HuH-7.5 (cell line): Measurements from ENCODE around the gene FOXF2.
"Not testable (repeated sequence)": the region's sequence is repeated elsewhere in the genome, so short reads cannot be mapped to it uniquely, and the experiment has no call there.

ENCODE experiments used
- DNase-seq: peaks from one replicate; pipeline ENCODE4 v3.0.0; 2011; ENCODE audit warnings: low spot score

FOXF2 gene

DNA sequence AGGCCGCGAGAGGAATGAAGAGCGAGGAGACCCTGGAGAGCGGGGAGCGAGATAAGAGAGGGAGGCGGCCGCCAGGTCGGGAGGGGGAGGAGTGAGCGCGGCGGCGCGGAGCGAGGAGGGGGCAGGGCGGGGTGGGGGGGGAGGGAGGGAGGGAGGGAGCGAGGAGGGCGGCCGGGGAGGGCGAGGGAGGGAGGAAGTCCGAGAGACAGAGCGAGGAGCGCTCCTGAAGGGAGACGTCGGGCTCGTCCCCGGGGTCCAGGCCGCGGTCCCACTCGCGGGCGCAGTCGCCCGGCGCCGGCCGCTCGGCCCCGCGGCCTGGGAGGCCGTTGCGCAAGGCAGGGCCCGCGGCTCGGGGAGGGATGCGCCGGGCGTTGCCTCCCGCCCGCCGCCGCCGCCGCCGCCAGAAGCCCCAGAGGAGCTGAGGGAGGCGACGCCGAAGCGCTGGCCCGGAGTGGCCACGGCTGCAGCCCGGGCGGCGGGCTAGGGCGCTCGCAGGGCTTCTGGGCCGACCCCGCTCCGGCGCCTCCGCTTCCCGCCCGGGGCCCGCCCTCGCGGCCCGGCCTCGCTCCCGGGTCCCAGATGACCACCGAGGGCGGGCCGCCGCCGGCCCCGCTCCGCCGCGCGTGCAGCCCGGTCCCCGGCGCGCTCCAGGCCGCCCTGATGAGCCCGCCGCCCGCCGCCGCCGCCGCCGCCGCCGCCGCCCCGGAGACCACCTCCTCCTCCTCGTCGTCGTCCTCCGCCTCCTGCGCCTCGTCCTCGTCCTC is at the start of gene FOXF2:
Gene FOXF2, plus strand, starts transcription at position 208 of the 764 bp plus-strand sequence. Its CDS starts 372 bp downstream, at position 580.
- no peak for DNase-seq

DNA sequence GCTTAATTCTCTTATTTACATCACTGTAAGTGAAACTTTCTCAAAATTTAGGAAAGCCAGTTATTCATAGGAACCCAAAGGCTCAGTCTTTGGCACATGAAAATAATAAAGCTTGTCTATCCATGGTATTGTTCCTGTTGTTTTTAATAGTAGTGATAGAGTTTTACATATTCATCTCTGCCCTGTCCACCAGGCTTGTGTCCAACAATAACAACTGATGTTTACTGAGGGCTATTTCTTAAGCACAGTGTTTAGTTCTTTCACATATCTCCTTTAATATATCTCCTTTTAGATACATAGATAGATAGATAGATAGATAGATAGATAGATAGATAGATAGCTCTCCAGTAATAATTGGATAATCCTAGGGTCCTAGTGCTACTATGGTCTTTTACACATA is 43.3 kb upstream of the FOXF2 start:
- DNase-seq = no peak

DNA sequence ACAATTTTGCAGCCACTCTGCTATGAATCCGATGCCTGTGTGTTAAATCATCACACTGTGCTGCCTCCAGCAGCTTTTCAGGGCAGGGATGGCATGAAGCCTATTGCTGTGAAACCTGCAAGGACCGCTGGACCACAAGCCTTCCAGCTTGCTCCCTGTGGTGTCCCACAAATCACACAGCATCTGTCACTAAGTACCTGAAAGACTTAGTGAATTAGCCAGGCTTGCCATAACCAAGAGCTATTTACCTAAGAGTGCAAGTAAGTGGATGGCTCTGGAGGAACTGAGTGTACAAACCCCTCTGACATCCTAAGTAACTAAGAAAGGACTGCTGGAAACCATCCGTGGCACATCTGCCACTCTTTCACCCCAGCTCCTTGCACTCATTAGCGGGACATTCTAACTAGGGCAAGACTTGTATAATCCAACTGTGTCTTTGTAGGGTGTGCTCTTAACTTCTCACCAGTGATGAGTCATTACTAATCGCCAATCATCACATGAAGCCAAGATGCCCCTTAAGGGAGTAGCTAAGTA is 42.8 kb upstream of the FOXF2 start:
- no peak for DNase-seq

DNA sequence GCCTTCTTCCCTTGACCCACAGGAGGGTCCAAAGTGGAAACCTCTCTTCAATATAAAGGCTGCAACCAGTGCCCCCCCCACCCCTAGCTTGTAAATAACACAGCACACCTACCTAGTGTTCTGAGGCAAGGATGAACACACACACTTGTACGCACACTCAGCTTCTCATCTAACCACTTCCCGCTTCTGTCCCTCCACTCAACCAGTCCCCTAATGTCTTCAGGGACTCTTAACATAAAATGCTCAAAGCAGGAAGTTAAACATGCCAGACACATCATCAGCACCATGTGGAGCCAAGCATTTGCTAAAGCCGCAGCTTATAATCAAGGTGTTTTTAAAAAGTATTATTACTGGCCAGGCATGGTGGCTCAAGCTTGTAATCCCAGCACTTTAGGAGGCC is 42.2 kb upstream of the FOXF2 start:
- DNase-seq = no peak

DNA sequence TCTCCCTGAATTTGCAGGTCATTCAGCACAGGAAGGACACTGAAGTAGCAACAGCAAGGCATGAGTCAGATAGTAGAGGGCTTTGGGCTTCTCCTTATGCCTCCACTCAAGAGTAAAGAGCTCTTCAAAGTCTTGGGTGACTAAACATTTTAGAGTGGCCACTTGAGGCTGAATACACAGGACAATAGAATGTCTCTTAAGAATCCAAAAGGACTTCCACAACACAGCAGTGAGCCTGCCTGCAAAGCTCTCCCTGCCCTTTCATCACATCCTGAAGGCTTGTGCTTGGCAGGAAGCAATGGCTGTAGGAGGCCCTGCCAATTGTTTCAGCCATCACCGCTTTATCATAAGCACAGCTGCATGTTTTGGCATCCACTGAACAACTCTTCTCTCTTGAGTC is 40.7 kb upstream of the FOXF2 start:
- no peak for DNase-seq

DNA sequence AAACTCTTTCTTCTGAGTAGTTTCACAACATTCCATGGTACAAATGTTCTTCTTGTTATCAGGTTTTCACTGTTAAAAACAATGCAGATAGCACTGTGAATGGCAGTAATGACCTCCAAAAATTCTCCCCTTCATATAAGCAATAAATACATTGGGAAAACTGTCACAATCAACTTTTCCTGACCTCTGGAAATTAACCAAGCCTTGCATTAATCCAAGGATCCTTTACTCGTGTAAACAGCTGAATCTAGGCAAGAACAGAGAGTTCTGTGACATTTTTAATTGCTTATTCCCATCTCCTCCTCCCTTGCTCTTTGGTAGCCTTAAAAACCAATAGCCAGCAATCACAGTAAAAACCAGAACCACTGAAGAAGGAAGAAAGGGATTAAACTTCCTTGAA is 39.7 kb upstream of the FOXF2 start:
- DNase-seq = no peak

DNA sequence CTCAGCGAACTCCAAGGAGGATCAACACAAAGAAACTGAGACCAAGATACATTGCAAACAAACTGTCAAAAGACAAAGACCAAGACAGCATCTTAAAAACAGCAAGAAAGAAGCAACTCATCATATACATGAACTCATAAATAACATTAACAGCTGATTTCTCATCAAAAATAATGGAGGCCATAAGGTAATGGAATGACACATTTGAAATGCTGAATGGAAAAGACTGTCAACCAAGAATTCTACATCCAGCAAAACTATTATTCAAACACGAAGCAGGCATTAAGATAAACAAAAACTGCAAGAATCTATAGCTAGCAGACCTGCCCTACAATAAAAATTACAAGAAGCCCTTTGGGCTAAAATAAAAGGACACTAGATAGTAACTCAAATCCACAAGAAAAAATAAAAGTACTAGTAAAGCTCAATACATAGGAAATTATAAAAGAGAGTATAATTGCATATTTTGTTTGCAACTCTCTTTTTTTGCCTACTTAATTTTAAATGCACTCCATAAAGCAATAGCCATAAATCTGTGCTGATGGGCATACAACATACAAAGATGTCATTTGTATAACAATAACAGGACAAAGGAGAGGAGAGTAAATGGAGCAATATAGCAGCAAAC is 37.9 kb upstream of the FOXF2 start:
- no peak for DNase-seq

DNA sequence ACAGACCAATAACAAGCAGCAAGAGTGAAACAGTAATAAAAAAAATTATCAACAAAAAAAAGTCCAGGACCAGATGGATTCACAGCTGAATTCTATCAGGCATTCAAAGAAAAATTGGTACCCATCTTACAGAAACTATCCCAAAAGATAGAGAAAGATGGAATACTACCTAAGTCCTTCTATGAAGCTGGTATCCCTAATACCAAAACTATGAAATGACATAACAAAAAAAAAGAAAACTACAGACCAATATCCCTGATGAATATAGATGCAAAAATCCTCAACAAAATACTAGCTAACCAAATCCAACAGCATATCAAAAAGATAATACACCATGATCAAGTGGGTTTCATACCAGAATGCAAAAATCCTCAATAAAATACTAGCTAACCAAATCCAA is 34.3 kb upstream of the FOXF2 start:
- not testable (repeated sequence) for DNase-seq

DNA sequence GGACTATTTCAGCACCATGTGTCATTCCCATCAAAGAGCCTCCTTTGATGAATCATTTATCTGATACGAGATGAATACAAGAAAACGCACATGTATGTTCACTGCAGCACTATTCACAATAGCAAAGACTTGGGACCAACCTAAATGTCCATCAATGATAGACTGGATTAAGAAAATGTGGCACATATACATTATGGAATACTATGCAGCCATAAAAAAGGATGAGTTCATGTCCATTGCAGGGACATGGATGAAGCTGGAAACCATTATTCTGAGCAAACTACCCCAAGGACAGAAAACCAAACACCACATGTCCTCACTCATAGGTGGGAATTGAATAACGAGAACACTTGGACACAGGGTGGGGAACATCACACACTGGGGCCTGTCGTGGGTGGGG is 27.7 kb upstream of the FOXF2 start:
- DNase-seq = not testable (repeated sequence)

DNA sequence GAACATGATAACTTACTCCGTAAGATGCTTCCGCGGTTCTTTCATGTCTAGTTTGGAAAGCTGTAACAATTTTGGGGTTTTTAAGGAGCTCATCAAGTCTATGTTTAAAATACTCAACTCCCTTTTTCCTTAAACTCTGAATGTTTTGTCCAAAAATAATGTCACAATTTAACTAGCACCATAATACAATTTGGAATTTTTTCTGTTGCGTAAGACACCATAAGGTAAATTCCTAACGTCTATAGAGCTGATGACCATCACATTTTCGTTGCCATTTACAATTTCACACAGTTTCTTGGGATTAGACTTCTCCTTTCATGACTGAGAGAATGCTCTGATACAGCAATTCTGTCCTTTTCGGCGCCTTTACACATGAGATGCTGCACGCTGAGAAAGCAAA is 26.7 kb upstream of the FOXF2 start:
- no peak for DNase-seq

DNA sequence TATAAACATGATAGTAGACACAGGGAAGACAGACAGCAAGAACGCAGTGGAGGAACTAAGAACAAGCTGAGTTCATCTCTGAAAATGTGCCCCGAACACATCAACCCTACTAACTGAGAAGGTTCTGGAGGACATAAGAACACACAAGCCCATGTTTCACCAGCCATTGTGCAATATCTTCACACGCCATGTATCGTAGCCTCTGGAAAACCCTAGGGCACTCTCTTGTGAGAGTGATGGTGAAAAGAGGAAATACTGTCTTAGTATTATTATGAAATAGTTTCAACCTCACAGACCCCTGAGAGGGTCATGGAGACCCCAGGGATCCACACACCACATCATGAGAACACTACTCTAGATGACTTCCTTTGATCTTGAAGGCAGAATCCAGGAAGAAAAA is 26.1 kb upstream of the FOXF2 start:
- DNase-seq = no peak

DNA sequence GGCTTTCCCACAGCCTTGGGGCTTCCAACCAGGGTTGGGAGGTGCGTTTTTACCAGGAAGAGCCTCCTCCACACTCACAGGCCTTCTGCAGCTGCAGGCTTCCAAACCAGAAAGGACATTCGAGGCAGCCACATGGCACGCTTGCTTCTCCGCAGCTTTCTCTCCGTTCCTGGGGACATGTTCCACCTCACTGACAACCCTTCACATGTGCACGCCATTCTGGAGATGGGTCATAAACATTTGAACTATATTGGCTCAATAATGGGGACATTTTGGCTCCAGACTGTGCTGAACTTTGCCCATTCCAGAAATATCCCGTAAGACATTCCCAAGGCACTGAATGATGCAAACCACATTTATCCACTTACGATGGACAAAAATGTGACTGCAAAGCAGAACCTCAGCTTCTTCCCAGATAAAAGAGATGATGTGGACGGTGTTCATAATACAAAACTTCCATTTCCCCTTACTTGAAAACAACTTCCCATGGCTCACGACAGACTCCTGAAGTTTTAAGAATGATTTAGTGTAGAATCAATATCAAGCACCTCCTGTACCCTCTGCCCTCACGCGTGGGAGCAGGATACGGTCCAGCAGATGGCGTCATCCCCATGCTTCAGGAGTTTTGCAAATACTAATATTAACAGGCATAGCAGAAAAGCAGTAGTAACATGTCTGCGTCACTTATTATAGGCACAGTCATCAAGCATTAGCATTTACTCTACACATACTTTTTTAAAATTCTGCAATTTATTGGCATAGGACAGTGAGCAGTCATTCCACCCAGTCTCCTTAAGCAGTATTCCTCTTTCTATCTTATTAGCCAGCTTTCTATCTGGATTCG is 25.4 kb upstream of the FOXF2 start:
- DNase-seq = no peak

DNA sequence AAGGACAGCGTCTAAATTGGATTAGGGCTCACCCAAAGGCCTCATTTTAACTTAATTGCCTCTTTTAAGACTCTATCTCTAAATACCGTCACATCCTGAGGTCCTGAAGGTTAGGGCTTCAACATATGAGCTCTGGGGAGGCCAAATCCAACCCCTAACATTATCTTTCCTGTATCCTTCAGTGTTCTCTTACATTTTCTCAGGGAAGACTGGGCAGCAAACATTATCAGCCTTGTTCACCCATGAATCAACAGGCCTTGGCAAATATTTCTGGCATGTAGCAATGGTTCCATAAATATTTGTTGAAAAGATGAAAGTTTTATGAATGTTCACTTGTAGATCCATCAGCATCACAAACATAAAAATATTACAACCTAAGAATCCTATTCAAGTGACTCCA is 24.6 kb upstream of the FOXF2 start:
- no peak for DNase-seq

DNA sequence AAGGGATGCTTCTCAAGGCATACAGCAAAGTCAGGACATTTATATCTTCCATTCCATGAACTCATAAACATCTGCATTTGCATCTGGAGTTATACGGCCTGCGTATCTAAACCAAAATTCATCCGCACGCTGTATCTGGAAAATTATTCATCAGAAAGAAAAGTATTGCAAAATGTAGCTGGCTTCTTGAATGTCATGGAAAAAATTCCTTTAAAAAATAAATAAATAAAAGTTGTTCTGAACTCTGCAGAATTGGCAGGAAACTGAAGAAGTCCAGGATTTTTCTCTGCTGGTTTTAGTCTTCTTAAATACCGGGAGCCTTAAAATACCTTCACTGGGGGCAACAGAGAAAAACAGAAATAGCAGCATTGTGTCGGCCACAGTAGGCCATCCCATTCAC is 23.7 kb upstream of the FOXF2 start:
- DNase-seq = no peak

DNA sequence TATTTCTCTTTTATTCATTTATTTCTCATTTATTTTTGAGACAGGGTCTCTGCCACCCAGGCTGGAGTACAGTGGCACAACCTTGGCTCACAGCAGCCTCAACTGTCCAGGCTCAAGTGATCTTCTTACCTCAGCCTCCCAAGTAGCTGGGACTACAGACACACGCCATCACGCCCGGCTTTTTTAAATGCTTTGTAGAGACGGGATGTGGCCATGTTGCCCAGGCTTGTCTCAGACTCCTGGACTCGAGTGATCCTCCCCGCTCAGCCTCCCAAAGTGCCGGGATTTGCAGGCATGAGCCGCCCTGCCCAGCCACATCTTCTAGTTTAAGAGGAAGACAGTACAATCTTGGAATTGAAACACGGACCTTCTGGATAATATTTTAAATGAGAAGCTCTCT is 21.6 kb upstream of the FOXF2 start:
- no peak for DNase-seq

DNA sequence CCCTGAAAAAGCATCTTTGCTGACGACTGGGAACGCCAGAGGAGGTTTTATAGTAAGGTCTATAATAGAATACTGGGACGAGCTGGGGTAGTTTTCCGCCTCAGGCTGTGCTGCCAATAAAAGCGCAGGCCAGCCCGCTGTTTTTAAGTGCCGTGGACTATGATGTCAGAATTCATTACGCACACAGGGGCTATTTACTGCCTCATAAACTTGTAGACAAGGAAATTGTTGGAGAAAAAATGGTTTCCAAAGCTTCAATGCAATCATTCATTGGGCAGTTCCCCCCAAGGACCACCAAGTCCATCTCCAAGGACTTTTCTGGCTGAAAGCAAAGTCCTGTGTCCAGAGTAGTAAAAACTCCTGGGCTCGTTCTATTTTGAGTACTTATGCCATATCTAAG is 20.4 kb upstream of the FOXF2 start:
- DNase-seq = no peak

DNA sequence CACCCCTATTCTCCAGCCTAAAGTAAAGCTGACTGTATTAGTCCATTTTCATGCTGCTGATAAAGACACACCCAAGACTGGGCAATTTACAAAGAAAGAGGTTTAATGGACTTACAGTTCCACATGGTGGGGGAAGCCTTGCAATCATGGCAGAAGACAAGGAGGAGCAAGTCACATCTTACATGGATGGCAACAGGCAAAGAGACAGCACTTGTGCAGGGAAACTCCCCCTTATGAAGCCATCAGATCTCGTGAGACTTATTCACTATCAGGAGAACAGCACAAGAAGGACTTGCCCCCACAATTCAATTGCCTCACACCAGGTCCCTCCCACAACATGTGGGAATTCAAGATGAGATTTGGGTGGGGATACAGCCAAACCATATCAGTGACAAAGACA is 19.7 kb upstream of the FOXF2 start:
- DNase-seq = not testable (repeated sequence)

DNA sequence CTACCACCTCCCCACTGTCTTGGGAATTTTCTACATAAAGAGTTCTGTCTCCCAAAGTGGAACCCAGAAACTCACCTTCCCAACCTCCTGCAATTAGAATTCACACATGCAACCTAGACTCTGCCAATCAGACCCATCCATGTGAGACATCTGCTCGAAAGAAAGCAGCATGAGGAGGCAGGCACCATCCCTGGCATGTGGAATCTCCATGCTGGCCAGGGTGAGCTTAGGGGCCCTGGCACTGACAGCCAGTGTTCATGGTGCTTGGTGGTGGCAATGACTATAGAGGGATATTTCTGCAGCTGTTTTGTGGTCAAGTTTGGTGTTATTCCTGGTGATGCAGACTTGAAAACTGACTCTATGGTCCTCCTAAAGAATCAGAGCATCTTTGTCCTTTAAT is 17.4 kb upstream of the FOXF2 start:
- DNase-seq = no peak

DNA sequence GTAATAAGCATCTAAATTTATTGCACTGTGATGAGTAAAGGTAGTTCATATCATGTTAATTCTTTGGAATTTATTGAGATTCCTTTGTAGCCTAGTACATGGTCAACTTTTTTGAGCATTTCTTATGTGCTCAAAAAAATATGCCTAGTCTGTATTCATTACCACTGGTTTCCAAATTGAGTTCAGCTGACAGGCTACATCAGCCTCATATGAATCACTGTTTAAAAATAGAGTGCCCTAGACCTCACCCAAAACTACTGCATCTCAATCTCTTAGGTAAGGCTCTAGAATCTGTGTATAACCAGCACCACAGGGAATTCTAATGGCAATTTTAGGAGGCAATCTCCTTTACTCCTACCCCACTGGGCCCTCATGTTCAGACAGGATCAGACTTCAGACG is 16.7 kb upstream of the FOXF2 start:
- no peak for DNase-seq

DNA sequence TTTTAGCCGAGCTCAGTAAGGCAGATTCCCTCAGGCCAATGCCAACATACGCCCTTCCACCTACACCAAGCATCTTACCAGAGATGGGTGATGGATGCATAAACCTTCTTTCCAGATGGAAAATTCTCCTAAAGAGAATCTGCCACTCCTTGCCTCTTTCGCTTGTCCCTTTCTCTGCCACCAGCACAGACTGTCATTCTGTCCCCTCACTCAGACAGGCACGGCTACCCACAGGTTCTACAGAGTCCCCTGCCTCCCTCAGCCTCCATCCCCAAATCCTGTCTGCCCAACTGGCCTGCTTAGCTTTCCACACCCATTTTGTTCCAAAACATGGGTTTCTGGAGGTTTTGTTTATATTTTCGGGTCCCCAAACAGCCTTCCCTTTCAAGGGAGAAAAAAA is 12.7 kb upstream of the FOXF2 start:
- DNase-seq = no peak

DNA sequence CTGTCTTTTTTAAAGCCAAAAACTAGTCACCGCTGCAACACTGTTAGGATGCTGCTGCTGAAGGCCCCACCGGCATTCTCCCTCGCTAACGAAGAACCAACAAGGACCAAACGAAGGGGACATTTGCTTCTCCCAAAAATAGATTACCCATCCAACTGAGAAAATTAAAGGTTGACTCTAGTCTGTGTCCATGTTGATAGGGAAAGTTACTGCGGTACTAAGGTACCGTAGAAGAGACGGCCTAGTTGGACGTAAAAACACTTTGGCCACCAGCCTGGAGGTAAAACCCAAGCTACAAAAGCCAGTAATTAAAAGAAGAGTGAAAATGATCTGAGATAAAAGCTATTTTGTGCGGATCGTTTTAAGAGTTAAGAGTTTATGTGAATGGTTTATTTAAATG is 11.8 kb upstream of the FOXF2 start:
- DNase-seq = no peak

DNA sequence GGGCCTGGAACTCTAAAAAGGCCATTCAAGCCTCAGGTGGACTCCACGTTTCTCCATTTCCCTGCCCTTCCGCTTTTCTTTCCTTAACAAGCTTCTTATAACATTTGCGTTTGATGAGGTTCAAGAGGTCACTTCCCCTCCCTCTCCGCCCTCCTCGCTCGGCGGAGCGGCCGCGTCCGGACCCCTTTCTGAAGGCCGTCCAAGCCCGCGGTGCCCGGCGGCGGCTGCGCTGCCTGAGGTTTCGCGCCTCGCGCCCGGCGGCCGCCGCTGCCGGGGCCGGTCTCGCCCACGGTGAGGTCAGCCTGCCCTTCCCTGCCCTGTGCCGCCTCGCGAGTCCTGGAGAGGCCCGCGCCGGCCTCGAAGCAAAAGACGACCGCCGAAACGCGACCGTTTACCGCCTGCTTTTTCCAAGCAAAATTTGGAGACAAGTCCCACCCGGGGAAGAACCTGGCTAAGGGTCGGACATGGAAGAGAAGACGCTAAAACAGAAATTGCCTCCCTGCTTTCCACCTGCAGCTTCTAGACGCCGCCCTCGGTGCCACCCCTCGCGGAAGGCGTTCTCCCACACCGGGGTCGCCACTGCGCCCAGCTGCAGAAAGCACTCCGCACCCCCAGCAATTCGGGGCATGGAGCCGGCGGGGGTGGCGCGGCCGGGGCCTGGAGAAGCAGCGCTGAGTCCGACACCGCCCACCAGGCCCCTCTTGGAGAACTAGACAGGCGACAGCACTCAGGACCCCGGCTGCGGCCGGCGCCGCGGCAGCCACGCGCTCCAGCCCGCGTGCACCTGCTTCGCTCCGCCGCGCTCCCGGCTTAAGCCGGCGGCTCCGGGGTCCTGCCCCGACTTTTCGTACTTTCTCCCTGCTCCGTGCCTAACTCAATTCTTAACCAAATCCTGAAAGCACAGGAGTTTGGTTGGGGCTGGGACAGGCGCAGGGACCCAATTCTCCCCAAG is 11.0 kb upstream of the FOXF2 start:
- DNase-seq = no peak
